Measurements from ENCODE around the gene MKRN2OS.

DNA sequence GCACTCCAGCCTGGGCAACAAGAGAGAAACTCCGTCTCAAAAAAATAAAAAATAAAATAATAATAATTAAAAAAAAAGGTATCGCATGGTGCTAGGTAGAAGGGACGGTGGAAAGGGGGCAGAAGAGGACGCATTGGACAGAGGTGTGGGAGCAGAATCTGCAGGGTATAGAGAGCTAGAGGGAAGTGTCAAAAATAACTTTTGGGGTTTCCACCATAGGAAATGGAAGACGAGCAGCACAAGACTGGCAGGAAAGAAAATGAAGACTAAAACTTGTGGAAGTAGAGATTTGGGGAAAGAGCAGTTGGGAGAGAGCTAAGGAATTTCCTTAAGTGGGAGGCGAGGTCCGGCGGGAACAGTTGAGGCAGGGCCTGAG is 11.0 kb upstream of the MKRN2OS start:
- TF ChIP-seq EZH2 (IDR thresholded peaks at IDR 0.05; ENCODE audit: borderline replicate concordance, low read depth, low read length, poor library complexity, severe bottlenecking), result no peak
- TF ChIP-seq, protein P1, sequence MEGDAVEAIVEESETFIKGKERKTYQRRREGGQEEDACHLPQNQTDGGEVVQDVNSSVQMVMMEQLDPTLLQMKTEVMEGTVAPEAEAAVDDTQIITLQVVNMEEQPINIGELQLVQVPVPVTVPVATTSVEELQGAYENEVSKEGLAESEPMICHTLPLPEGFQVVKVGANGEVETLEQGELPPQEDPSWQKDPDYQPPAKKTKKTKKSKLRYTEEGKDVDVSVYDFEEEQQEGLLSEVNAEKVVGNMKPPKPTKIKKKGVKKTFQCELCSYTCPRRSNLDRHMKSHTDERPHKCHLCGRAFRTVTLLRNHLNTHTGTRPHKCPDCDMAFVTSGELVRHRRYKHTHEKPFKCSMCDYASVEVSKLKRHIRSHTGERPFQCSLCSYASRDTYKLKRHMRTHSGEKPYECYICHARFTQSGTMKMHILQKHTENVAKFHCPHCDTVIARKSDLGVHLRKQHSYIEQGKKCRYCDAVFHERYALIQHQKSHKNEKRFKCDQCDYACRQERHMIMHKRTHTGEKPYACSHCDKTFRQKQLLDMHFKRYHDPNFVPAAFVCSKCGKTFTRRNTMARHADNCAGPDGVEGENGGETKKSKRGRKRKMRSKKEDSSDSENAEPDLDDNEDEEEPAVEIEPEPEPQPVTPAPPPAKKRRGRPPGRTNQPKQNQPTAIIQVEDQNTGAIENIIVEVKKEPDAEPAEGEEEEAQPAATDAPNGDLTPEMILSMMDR (conservative IDR thresholded peaks at IDR 0.05; ENCODE audit: low read depth, low read length), result no peak

Data from A673 (cell line).